ENCODE results near the gene ERN2.

The ERN2 gene

GRCh38 chr16:23716484-23716883 lies 3.5 kb upstream of the ERN2 start:
- no peak for DNase-seq

- peak; percentile 2 for DNase-seq
These were observed 1.2 kb downstream of the ERN2 start for GRCh38 chr16:23711785-23712184.

- DNase-seq = no peak
These were observed 2.5 kb downstream of the ERN2 start for GRCh38 chr16:23710504-23710903.

GRCh38 chr16:23710008-23710407 lies 3.0 kb downstream of the ERN2 start:
- no peak for DNase-seq

GRCh38 chr16:23709536-23709935 lies 3.5 kb downstream of the ERN2 start:
- no peak for DNase-seq

- DNase-seq = no peak
These were observed 6.6 kb downstream of the ERN2 start for GRCh38 chr16:23706439-23706838.

- DNase-seq = no peak
These were observed 7.5 kb downstream of the ERN2 start for GRCh38 chr16:23705517-23705902.

GRCh38 chr16:23704772-23705516 lies 8.1 kb downstream of the ERN2 start:
- no peak for DNase-seq

GRCh38 chr16:23702951-23703350 lies 10.1 kb downstream of the ERN2 start:
- DNase-seq = no peak

GRCh38 chr16:23701045-23701444 lies 12.0 kb downstream of the ERN2 start:
- DNase-seq = no peak

GRCh38 chr16:23700509-23700908 lies 12.5 kb downstream of the ERN2 start:
- DNase-seq = peak; percentile 41

- DNase-seq = no peak
These were observed 12.9 kb downstream of the ERN2 start for GRCh38 chr16:23700093-23700492.

- DNase-seq = no peak
These were observed 13.9 kb downstream of the ERN2 start for GRCh38 chr16:23699100-23699499.

- no peak for DNase-seq
These were observed 17.3 kb downstream of the ERN2 start for GRCh38 chr16:23695756-23696155.

GRCh38 chr16:23694644-23695373 lies 18.2 kb downstream of the ERN2 start:
- DNase-seq = no peak

GRCh38 chr16:23694265-23694643 lies 18.8 kb downstream of the ERN2 start:
- no peak for DNase-seq

GRCh38 chr16:23692190-23692837 lies 20.7 kb downstream of the ERN2 start:
- DNase-seq = no peak

- DNase-seq = no peak
These were observed 21.4 kb downstream of the ERN2 start for GRCh38 chr16:23691483-23692189.

- no peak for DNase-seq
These were observed 22.1 kb downstream of the ERN2 start for GRCh38 chr16:23690771-23691482.

GRCh38 chr16:23689442-23690187 lies 23.4 kb downstream of the ERN2 start:
- DNase-seq = no peak

GRCh38 chr16:23687034-23687808 lies 25.8 kb downstream of the ERN2 start:
- DNase-seq = no peak

Data from COR-L47 (cell line).